GM12878 (cell line): ENCODE measurements around the gene MEGF6. TPM values are rescaled to one million over a fixed set of nuclear protein-coding genes. Genes with fewer than 3 reads are reported as not detected.

Source experiments
- ATAC-seq: fragments of 200-7000 bp; cut with Tn5 transposase; 3 replicates; pipeline ENCODE4 v1.9.1; 2020; ENCODE audit warnings: mild to moderate bottlenecking, moderate library complexity
- BruUV-seq: library from RNA; stranded (reverse); fragments of 400-500 nt; replicated peaks from 2 replicates; lab custom pipeline; 2021; lab: Mats Ljungman, UMichigan
- CTCF ChIA-PET: fragments of 300-600 bp; sonication (Branson Sonifier 250); formaldehyde crosslinking; extraction: SDS; loops from one replicate; lab custom pipeline; 2021; ENCODE audit warnings: inconsistent platforms; lab: Yijun Ruan, JAX
- POLR2A ChIA-PET: fragments of 350-600 bp; formaldehyde crosslinking; extraction: SDS; loops from one replicate; lab custom pipeline; 2021; ENCODE audit warnings: inconsistent platforms; lab: Charles Lee
- RAD21 ChIA-PET: fragments of 300-600 bp; sonication (Branson Sonifier 250); formaldehyde crosslinking; loops from one replicate; lab custom pipeline; 2023; ENCODE audit warnings: antibody characterized with exemption; ENCODE audit not compliant: unreplicated experiment; lab: Charles Lee
- SMC1A ChIA-PET: fragments of 300-600 bp; sonication (Branson Sonifier 250); formaldehyde crosslinking; loops from one replicate; lab custom pipeline; 2023; ENCODE audit not compliant: unreplicated experiment, uncharacterized antibody; lab: Charles Lee
- DNase-seq: peaks from one replicate; pipeline ENCODE4 v3.0.0-alpha.2; 2011; ENCODE audit warnings: low read depth, low spot score
- FAIRE-seq: peaks from 3 replicates; lab custom pipeline; 2011; peaks lifted over from hg19 to GRCh38; lab: Jason Lieb, UNC
- H2AFZ ChIP-seq: 2 replicates; pipeline ENCODE4 v1.6.0; 2011; ENCODE audit warnings: low read depth, low read length, control low read depth; ENCODE audit not compliant: control insufficient read depth
- H3K27ac ChIP-seq: 2 replicates; pipeline ENCODE4 v1.5.1; 2011; ENCODE audit warnings: control low read depth; ENCODE audit not compliant: control insufficient read depth, insufficient read depth
- H3K27me3 ChIP-seq, 2 experiments: replicated peaks in 1 of 2; 2 replicates each; pipeline versions ENCODE4 v1.6.0 to v1.6.1; 2011; ENCODE audit warnings: low read length in 1 of 2; ENCODE audit not compliant: control insufficient read depth in 2 of 2, insufficient read depth in 2 of 2
- H3K36me3 ChIP-seq, 2 experiments: 2 replicates each; pipeline ENCODE4 v1.5.1; 2011; ENCODE audit warnings: low read length in 1 of 2; ENCODE audit not compliant: control insufficient read depth in 2 of 2, insufficient read depth in 2 of 2
- H3K4me1 ChIP-seq: 2 replicates; pipeline ENCODE4 v1.6.1; 2011; ENCODE audit warnings: mild to moderate bottlenecking, low read length, moderate library complexity, mixed read lengths; ENCODE audit not compliant: control insufficient read depth, insufficient read depth
- H3K4me2 ChIP-seq: 2 replicates; pipeline ENCODE4 v1.6.0; 2011; ENCODE audit warnings: control low read depth; ENCODE audit not compliant: control insufficient read depth, insufficient read depth
- H3K4me3 ChIP-seq: fragments of 200-600 bp; sonication (generic); 2 replicates; pipeline ENCODE4 v1.5.1; 2016
- H3K79me2 ChIP-seq: 2 replicates; pipeline ENCODE4 v1.6.0; 2011; ENCODE audit warnings: low read length; ENCODE audit not compliant: control insufficient read depth, insufficient read depth
- H3K9ac ChIP-seq: 2 replicates; pipeline ENCODE4 v1.8.0; 2011; ENCODE audit warnings: low read length, control low read depth, mixed read lengths; ENCODE audit not compliant: control insufficient read depth, insufficient read depth
- H3K9me3 ChIP-seq: replicated peaks from 3 replicates; pipeline ENCODE4 v1.5.1; 2011; ENCODE audit warnings: mild to moderate bottlenecking, low read length; ENCODE audit not compliant: control insufficient read depth, insufficient read depth
- H4K20me1 ChIP-seq: 2 replicates; pipeline ENCODE4 v1.6.0; 2011; ENCODE audit not compliant: control insufficient read depth, insufficient read depth
- CHD2 ChIP-seq: IDR thresholded peaks from 2 replicates; pipeline ENCODE4 v1.6.1; 2011; ENCODE audit warnings: low read depth, low read length, improper control_type of control experiment, borderline replicate concordance
- EP300 ChIP-seq, 2 experiments: fragments of 150-350 bp in 1 of 2; IDR thresholded peaks; 2 replicates each; pipeline ENCODE4 v1.6.1; 2011 to 2012; ENCODE audit warnings: low read depth in 2 of 2, low read length in 2 of 2, borderline replicate concordance in 1 of 2, improper control_type of control experiment in 1 of 2, inconsistent platforms in 1 of 2; ENCODE audit not compliant: control insufficient read depth in 1 of 2
- NR2F1 ChIP-seq: fragments of 450-650 bp; conservative IDR thresholded peaks from 2 replicates; pipeline ENCODE4 v1.6.1; 2017; ENCODE audit warnings: mild to moderate bottlenecking
- POU2F2 ChIP-seq: IDR thresholded peaks from 3 replicates; pipeline ENCODE4 v1.6.1; 2011; ENCODE audit warnings: low read depth, mild to moderate bottlenecking, low read length, borderline replicate concordance
- SREBF1 ChIP-seq: IDR thresholded peaks from 2 replicates; pipeline ENCODE4 v1.6.1; 2012; ENCODE audit warnings: mild to moderate bottlenecking, low read length
- WGBS: methylation state at CpG from one replicate; pipeline ENCODE4 v1.1.6; 2016; ENCODE audit warnings: low lambda C conversion rate; ENCODE audit not compliant: insufficient replicate concordance, insufficient coverage; ENCODE audit errors: missing lambda C conversion rate; 5-methylcytosine and 5-hydroxymethylcytosine counted together
- in situ Hi-C: fragments of 300-500 bp; cut with MboI; formaldehyde crosslinking; loops from 9 replicates; pipeline ENCODE4 v1.14.3; 2018; ENCODE audit warnings: mixed read lengths
- intact Hi-C: fragments of 100-400 bp; cut with micrococcal nuclease; formaldehyde crosslinking; loops from one replicate; pipeline ENCODE4 v1.14.2; 2022; ENCODE audit not compliant: unreplicated experiment
- polyA plus RNA-seq, 11 experiments: library from polyadenylated mRNA; depleted of rRNA in 4 of 11; unstranded in 6 of 11; stranded (reverse) in 5 of 11; fragments of >200 nt; fragmentation: Nextera tagmentation in 4 of 11; fragmentation: Illumina TruSeq in 1 of 11; extraction: Ambion mirVana in 4 of 11; extraction: Trizol in 1 of 11; gene quantifications; 1 replicate in 1 of 11; 2 replicates in 10 of 11; pipeline versions ENCODE4 v1.2.1 to v1.2.3, GENCODE V29; 2011 to 2016; ENCODE audit warnings: inconsistent platforms in 2 of 11, missing spikeins in 2 of 11, low read depth in 1 of 11
- total RNA-seq, 4 experiments: library from RNA; depleted of rRNA in 3 of 4; stranded (reverse); fragments of >200 nt in 3 of 4; fragmentation: Illumina TruSeq in 1 of 4; extraction: Trizol in 1 of 4; gene quantifications; 2 replicates each; pipeline versions ENCODE4 v1.2.1 to v1.2.3, GENCODE V29; 2013 to 2021
- TF ChIP-seq, protein P1 (sequence below): fragments of 150-350 bp; IDR thresholded peaks from 2 replicates; pipeline ENCODE4 v1.6.1; 2014; ENCODE audit warnings: mild to moderate bottlenecking, low read depth, low read length

Gene MEGF6
- total and polyA plus RNA-seq, 10 of the 15 experiments (the other 5 are each of a cell fraction or from before 2014, with no cell fraction given) = 0.03 to 0.41 TPM; not detected in 8

DNA sequence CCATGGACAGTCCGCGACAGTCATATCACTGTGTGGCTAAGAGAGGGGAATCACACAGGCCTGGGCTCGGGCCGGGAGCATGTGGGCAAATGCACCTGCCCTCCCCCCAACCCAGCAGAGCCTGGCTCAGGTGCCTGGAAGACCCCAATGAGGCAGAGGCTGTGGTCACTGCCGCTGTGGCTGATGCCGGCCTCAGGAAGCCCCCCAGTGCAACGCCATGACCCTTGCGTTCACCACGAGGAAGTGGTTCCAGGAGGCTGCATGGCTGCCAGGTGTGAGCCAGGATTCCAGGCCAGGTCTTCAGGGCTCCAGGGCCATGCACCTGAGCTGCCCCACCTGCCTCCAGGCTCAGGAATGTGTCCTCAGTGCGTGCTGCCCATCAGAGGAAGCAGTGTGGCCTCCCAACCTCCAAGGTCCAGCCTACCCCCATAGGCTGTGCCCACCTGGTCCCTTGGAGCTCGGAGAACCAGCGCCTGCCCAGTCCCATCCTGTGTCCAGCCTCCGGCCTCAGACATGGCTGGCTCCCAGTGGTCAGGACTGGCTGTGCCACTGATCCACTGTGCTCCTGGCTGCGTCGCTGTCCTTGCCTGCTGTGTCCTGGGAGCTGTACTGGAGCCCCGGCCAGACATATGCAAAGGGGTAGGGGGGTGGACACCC is 148.8 kb downstream of the MEGF6 start:
- 27% methylated on average over 16 of the region's 16 CpGs for WGBS
- BruUV-seq = no TSS peak
- H3K4me3 ChIP-seq = no peak overlapping the region
- TF ChIP-seq NR2F1 = no peak
- no peak for TF ChIP-seq CHD2
- no peak for TF ChIP-seq POU2F2
- TF ChIP-seq, protein P1, sequence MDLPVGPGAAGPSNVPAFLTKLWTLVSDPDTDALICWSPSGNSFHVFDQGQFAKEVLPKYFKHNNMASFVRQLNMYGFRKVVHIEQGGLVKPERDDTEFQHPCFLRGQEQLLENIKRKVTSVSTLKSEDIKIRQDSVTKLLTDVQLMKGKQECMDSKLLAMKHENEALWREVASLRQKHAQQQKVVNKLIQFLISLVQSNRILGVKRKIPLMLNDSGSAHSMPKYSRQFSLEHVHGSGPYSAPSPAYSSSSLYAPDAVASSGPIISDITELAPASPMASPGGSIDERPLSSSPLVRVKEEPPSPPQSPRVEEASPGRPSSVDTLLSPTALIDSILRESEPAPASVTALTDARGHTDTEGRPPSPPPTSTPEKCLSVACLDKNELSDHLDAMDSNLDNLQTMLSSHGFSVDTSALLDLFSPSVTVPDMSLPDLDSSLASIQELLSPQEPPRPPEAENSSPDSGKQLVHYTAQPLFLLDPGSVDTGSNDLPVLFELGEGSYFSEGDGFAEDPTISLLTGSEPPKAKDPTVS = no peak
- no peak for TF ChIP-seq SREBF1
- no peak for TF ChIP-seq EP300 (IDR thresholded peaks at IDR 0.05; ENCODE audit: borderline replicate concordance in 1 of 2, control insufficient read depth in 1 of 2, low read depth in 2 of 2, low read length in 2 of 2)
- TF ChIP-seq, all 136 proteins: peak for 0
- Histone ChIP-seq H3K27me3 (no peaks in the 10 kb centered on the region; a peak in 1 of 4 replicates), H3K36me3 (no peaks in the 10 kb centered on the region), H3K79me2 (no peaks in the 10 kb centered on the region), H2AFZ (no peak overlapping the region), H4K20me1 (no peaks in the 10 kb centered on the region), H3K9me3 (no peaks in the 10 kb centered on the region), H3K27ac (no peak overlapping the region), H3K4me1 (no peaks in the 10 kb centered on the region), H3K9ac (no peak overlapping the region), H3K4me2 (no peak overlapping the region)
- CTCF ChIA-PET = no interaction called here
- intact Hi-C loops (no loop called here), in situ Hi-C loops (no loop called here)
- ATAC-seq (no peak), DNase-seq (no peak), FAIRE-seq (no peak)
- SMC1A ChIA-PET = no interaction called here
- RAD21 ChIA-PET = no interaction called here
- POLR2A ChIA-PET = no interaction called here
